ENCODE measurements around the gene CEND1. TPM values are rescaled to one million over a fixed set of nuclear protein-coding genes. Genes with fewer than 3 reads are reported as not detected.
A peak's percentile ranks its signal among the peaks of the same experiment; 100 is the strongest.

The CEND1 gene
- total and polyA plus RNA-seq, 2 donors (not counting 3 experiments of a cell fraction or from before 2014, with no cell fraction given): 0.15 to 0.40 TPM

- ChIA-PET CTCF (interaction anchor here (1.0 to 1.6 kb wide), 4 partner anchors 11 to 201 kb away, joined by 3 to 4 read pairs (median 4); partner anchors contain the start of gene CEND1), POLR2A (interaction anchor here (0.7 kb wide), 1 partner anchor 18 kb away, joined by 3 read pairs; no protein-coding TSS in a partner anchor)
- H3K27ac ChIP-seq (ENCODE audit: insufficient read depth, low read depth, low read length): peak overlapping the region; percentile 50
- TF ChIP-seq POLR2AphosphoS5 (IDR thresholded peaks at IDR 0.05; ENCODE audit: insufficient read depth, low read depth, low read length) (no peak), FOS (IDR thresholded peaks at IDR 0.05; ENCODE audit: borderline replicate concordance, insufficient read depth, low read length) (no peak), JUN (IDR thresholded peaks at IDR 0.05; ENCODE audit: borderline replicate concordance, insufficient read depth, insufficient read length, low read depth) (no peak), CTCF (IDR thresholded peaks at IDR 0.05; ENCODE audit: extremely low read depth in 1 of 2, insufficient read depth in 1 of 2, low read depth in 1 of 2, low read length in 2 of 2) (no peak), EZH2 (IDR thresholded peaks at IDR 0.05; ENCODE audit: borderline replicate concordance, low read depth, low read length, severe bottlenecking) (no peak), MYC (IDR thresholded peaks at IDR 0.05; ENCODE audit: low read depth, low read length) (no peak), MAX (IDR thresholded peaks at IDR 0.05; ENCODE audit: insufficient read depth, insufficient read length) (no peak), POLR2A (IDR thresholded peaks at IDR 0.05; ENCODE audit: low read depth, low read length) (no peak), GATA2 (IDR thresholded peaks at IDR 0.05; ENCODE audit: insufficient read depth, insufficient read length, low read depth, low read length) (no peak)
- no peak overlapping the region for H2AFZ ChIP-seq (ENCODE audit: low read depth, low read length)
- intact Hi-C loops (cut with micrococcal nuclease): loop anchor here (2.0 kb wide), 1 partner anchor 27 kb away; no protein-coding TSS in a partner anchor
- no peaks in the 10 kb centered on the region for H3K9me1 ChIP-seq (replicated peaks; ENCODE audit: control insufficient read depth, extremely low read depth, insufficient read depth, low read length)
- peaks cover 68% of the 10 kb centered on the region for H3K79me2 ChIP-seq (ENCODE audit: control insufficient read depth, insufficient read depth, low read length)
- H3K4me2 ChIP-seq (ENCODE audit: insufficient read depth, low read length): peak overlapping the region; percentile 78
- peak; percentile 15 for FAIRE-seq
- no peak for DNase-seq (ENCODE audit: low read depth, low spot score)
- dilution Hi-C loops (cut with MboI; ENCODE audit: extremely low pct_ligation_motif_present, low sequenced_read_pairs): no loop called here
- no TSS peak for BruUV-seq (replicated peaks)
- peak overlapping the region; percentile 77 for H3K9ac ChIP-seq (replicated peaks; ENCODE audit: extremely low read depth, insufficient read depth, low read length)
- no peaks in the 10 kb centered on the region for H3K27me3 ChIP-seq (ENCODE audit: control insufficient read depth in 2 of 2, insufficient read depth in 2 of 2, low read length in 2 of 2)
- H3K4me1 ChIP-seq (ENCODE audit: control insufficient read depth, extremely low read depth, insufficient read depth, low read length): peaks cover 23% of the 10 kb centered on the region
- H3K36me3 ChIP-seq (ENCODE audit: control insufficient read depth in 2 of 2, extremely low read depth in 1 of 2, insufficient read depth in 2 of 2, low read length in 2 of 2): peaks cover 9 to 24% of the 10 kb centered on the region in 2 experiments
- peak overlapping the region; percentile 48 to 97 (median 66) for H3K4me3 ChIP-seq (replicated peaks in 1 of 3; ENCODE audit: insufficient read depth in 1 of 3, low read depth in 1 of 3, low read length in 3 of 3)
- H4K20me1 ChIP-seq (replicated peaks; ENCODE audit: control insufficient read depth, extremely low read depth, insufficient read depth, low read length): no peaks in the 10 kb centered on the region
- H3K9me3 ChIP-seq (replicated peaks; ENCODE audit: control insufficient read depth, insufficient read depth, low read length): no peaks in the 10 kb centered on the region
These were observed 13.7 kb downstream of the CEND1 start for GRCh38 chr11:776263-776560.
